ENCODE measurements around the gene ASCC2. TPM values are rescaled to one million over a fixed set of nuclear protein-coding genes. Genes with fewer than 3 reads are reported as not detected.

Gene ASCC2
- total RNA-seq, 1 experiment from 2014 or later, result 15.4 TPM

GRCh38 chr22:29816980-29817379 lies 21.1 kb downstream of the ASCC2 start:
- no peak for DNase-seq (ENCODE audit: low spot score)

- no peak for DNase-seq (ENCODE audit: low spot score)
These were observed 21.5 kb downstream of the ASCC2 start for GRCh38 chr22:29816539-29816938.

GRCh38 chr22:29816128-29816527 lies 21.9 kb downstream of the ASCC2 start:
- no peak for DNase-seq (ENCODE audit: low spot score)

GRCh38 chr22:29815580-29815979 lies 22.5 kb downstream of the ASCC2 start:
- DNase-seq (ENCODE audit: low spot score), result no peak

GRCh38 chr22:29814003-29814402 lies 24.1 kb downstream of the ASCC2 start:
- no peak for DNase-seq (ENCODE audit: low spot score)

- DNase-seq (ENCODE audit: low spot score), result peak; percentile 26
These were observed 24.5 kb downstream of the ASCC2 start for GRCh38 chr22:29813563-29813962.

GRCh38 chr22:29813126-29813525 lies 24.9 kb downstream of the ASCC2 start:
- DNase-seq (ENCODE audit: low spot score), result no peak

GRCh38 chr22:29811377-29811776 lies 26.7 kb downstream of the ASCC2 start:
- DNase-seq (ENCODE audit: low spot score), result no peak

GRCh38 chr22:29810216-29810615 lies 27.9 kb downstream of the ASCC2 start:
- no peak for DNase-seq (ENCODE audit: low spot score)

- DNase-seq (ENCODE audit: low spot score), result no peak
These were observed 31.9 kb downstream of the ASCC2 start for GRCh38 chr22:29806196-29806595.

GRCh38 chr22:29804985-29805384 lies 33.1 kb downstream of the ASCC2 start:
- no peak for DNase-seq (ENCODE audit: low spot score)

- DNase-seq (ENCODE audit: low spot score), result no peak
These were observed 34.9 kb downstream of the ASCC2 start for GRCh38 chr22:29803190-29803589.

GRCh38 chr22:29801796-29802195 lies 36.3 kb downstream of the ASCC2 start:
- no peak for DNase-seq (ENCODE audit: low spot score)

- no peak for DNase-seq (ENCODE audit: low spot score)
These were observed 36.9 kb downstream of the ASCC2 start for GRCh38 chr22:29801153-29801552.

GRCh38 chr22:29799217-29799680 lies 38.8 kb downstream of the ASCC2 start:
- peak; percentile 88 for DNase-seq (ENCODE audit: low spot score)

GRCh38 chr22:29798801-29799200 lies 39.3 kb downstream of the ASCC2 start:
- no peak for DNase-seq (ENCODE audit: low spot score)

GRCh38 chr22:29798318-29798717 lies 39.8 kb downstream of the ASCC2 start:
- DNase-seq (ENCODE audit: low spot score), result no peak

- DNase-seq (ENCODE audit: low spot score), result no peak
These were observed 40.7 kb downstream of the ASCC2 start for GRCh38 chr22:29797351-29797750.

- DNase-seq (ENCODE audit: low spot score), result no peak
These were observed 42.4 kb downstream of the ASCC2 start for GRCh38 chr22:29795663-29796062.

- DNase-seq (ENCODE audit: low spot score), result no peak
These were observed 44.7 kb downstream of the ASCC2 start for GRCh38 chr22:29793396-29793795.

GRCh38 chr22:29790061-29790460 lies 48.0 kb downstream of the ASCC2 start:
- DNase-seq (ENCODE audit: low spot score), result no peak

GRCh38 chr22:29788339-29789279 lies 49.5 kb downstream of the ASCC2 start:
- no peak for DNase-seq (ENCODE audit: low spot score)

- DNase-seq (ENCODE audit: low spot score), result no peak
These were observed 50.6 kb downstream of the ASCC2 start for GRCh38 chr22:29787371-29787980.

Measured in A172 (cell line).